Measurements from ENCODE around the gene IFI27.

DNA sequence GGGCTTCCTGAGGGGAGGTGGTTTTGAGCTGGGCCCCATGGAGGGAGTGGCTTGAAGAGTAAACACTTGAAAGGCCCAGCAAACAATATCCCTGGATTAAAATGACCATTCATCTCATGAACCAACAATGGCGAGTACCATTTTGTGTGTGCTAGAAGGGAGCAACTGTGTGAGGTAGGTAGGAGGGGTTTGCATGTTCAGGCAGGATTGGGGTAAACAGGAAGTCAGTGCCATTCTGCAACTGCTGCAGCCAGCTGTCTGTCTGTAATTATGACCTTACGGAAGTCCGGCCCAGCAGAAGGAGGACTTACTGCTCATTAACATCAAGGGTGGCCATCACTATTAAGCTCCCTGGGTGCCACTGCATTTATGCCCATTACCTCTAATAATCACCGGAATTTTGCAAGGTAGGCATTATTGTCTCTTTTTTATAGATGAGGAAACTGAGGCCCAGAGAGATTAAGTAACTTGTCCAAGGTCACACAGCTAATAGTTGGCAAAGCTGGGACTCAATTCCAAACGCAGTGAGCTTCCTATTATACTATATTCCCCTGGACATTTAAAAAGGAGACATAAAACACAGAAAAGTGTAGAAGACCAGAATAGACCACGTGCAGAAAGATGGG lies 35.5 kb downstream of the IFI27 start:
- TF ChIP-seq CTCF (IDR thresholded peaks at IDR 0.05) (no peak), TCF7L2 (IDR thresholded peaks at IDR 0.05; ENCODE audit: low read depth, low read length) (no peak), POLR2AphosphoS5 (IDR thresholded peaks at IDR 0.05; ENCODE audit: low read depth, low read length) (no peak)
- TF ChIP-seq, protein P1, sequence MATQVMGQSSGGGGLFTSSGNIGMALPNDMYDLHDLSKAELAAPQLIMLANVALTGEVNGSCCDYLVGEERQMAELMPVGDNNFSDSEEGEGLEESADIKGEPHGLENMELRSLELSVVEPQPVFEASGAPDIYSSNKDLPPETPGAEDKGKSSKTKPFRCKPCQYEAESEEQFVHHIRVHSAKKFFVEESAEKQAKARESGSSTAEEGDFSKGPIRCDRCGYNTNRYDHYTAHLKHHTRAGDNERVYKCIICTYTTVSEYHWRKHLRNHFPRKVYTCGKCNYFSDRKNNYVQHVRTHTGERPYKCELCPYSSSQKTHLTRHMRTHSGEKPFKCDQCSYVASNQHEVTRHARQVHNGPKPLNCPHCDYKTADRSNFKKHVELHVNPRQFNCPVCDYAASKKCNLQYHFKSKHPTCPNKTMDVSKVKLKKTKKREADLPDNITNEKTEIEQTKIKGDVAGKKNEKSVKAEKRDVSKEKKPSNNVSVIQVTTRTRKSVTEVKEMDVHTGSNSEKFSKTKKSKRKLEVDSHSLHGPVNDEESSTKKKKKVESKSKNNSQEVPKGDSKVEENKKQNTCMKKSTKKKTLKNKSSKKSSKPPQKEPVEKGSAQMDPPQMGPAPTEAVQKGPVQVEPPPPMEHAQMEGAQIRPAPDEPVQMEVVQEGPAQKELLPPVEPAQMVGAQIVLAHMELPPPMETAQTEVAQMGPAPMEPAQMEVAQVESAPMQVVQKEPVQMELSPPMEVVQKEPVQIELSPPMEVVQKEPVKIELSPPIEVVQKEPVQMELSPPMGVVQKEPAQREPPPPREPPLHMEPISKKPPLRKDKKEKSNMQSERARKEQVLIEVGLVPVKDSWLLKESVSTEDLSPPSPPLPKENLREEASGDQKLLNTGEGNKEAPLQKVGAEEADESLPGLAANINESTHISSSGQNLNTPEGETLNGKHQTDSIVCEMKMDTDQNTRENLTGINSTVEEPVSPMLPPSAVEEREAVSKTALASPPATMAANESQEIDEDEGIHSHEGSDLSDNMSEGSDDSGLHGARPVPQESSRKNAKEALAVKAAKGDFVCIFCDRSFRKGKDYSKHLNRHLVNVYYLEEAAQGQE (IDR thresholded peaks at IDR 0.05; ENCODE audit: insufficient read depth in 1 of 2, low read depth in 2 of 2, low read length in 1 of 2) = no peak

Data from Panc1 (cell line).